Stimulated activated CD4-positive, alpha-beta T cell treated with anti-CD3 and anti-CD28 coated beads, Interleukin-1b, Interleukin-23, amount 100 ng/mL, for 1 hour (primary cell): Measurements from ENCODE around the gene LILRB1.
"Not testable (repeated sequence)": the region's sequence is repeated elsewhere in the genome, so short reads cannot be mapped to it uniquely, and the experiment has no call there.

Experiments used
- DNase-seq, 2 donors: peaks; one replicate each; pipeline ENCODE4 v3.0.0-alpha.2; 2020; ENCODE audit warnings: low read depth in 2 of 2

Gene LILRB1

GRCh38 chr19:54630262-54630661 lies at the start of gene LILRB1:
LILRB1 (plus strand) TSS chr19:54630484; CDS start chr19:54631074, 590 bp downstream.
- DNase-seq: not testable (repeated sequence)

- DNase-seq: no peak
These were observed 43.9 kb upstream of the LILRB1 start for GRCh38 chr19:54586397-54586796.

- no peak for DNase-seq
These were observed 43.3 kb upstream of the LILRB1 start for GRCh38 chr19:54587026-54587425.

- not testable (repeated sequence) for DNase-seq
These were observed 36.8 kb upstream of the LILRB1 start, which contains the start of gene LILRA1 for GRCh38 chr19:54593445-54593844. LILRA1 (plus strand) TSS chr19:54593632; CDS start chr19:54594245, 613 bp downstream.

DNA sequence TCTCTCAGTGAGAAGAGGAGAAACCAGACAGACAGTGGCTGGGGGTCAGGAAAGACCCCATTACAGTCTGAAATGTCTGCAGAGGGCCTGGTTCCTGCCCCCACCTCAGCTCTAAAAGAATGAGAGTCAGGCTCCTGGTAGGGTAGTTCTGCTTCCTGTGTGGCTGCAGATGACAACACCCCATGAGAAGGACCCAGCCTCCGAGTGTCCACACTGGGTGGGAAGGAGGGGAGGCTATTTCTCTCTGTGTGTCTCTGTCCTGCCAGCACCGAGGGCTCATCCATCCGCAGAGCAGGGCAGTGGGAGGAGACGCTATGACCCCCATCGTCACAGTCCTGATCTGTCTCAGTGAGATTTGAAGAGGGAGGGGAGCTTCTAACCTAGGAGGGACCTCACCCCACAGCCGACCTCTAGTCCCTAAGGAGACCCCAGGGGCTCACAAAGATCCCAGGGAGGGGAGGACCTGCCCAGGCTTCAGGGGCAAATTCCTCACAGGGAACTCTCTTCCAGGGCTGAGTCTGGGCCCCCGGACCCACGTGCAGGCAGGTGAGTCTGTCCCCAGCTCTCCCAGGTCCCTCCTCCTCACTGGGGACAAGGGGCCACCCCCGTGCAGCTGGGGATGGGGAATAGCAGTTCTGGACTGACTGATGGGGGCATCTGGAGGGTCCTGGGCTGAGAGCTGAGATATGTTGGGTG lies 36.2 kb upstream of the LILRB1 start:
- DNase-seq: not testable (repeated sequence)

DNA sequence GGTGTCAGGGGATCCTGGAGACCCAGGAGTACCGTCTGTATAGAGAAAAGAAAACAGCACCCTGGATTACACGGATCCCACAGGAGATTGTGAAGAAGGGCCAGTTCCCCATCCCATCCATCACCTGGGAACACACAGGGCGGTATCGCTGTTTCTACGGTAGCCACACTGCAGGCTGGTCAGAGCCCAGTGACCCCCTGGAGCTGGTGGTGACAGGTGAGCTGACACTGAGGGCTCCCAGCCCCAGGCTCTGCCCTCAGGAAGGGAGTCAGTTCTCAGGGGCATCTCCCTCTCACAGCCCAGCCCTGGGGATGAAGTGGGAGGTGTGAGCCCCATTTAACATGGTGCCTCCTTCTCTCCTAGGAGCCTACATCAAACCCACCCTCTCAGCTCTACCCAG lies 35.5 kb upstream of the LILRB1 start:
- no peak for DNase-seq

DNA sequence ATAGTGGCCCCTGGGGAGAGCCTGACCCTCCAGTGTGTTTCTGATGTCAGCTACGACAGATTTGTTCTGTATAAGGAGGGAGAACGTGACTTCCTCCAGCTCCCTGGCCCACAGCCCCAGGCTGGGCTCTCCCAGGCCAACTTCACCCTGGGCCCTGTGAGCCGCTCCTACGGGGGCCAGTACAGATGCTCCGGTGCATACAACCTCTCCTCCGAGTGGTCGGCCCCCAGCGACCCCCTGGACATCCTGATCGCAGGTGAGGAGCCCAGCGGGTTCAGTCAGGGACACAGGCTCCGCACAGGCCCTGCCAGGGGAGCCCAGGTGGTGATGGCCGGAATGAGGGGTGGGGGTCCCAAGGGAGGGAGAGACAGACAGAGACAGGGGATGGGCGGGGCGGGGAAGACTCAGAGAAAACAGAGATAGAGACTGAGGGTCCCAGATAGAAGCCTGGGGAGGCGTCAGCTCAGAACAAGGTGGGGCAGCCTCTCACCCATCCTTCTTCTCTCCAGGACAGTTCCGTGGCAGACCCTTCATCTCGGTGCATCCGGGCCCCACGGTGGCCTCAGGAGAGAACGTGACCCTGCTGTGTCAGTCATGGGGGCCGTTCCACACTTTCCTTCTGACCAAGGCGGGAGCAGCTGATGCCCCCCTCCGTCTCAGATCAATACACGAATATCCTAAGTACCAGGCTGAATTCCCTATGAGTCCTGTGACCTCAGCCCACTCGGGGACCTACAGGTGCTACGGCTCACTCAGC lies 34.4 kb upstream of the LILRB1 start:
- not testable (repeated sequence) for DNase-seq

DNA sequence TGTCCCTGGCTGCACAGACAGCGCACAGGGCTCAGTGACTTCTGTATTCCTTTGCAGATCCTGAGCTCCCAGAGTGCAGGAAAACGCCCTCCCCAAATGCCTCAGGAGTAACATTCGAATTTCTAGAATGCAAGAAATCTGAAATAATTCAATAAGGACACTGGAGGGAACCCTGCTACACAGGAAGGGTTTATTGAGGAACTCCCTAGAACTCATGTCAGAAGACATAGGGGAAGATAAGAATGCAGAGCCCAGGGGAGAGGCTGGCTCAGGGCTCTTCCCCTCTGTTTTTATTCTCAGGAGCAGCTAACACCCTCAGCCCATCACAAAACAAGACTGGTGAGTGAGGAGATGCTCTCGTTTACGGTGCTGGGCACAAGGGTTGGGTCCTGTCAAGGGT lies 30.1 kb upstream of the LILRB1 start:
- no peak for DNase-seq

GRCh38 chr19:54606230-54606629 lies 24.1 kb upstream of the LILRB1 start:
- no peak for DNase-seq

DNA sequence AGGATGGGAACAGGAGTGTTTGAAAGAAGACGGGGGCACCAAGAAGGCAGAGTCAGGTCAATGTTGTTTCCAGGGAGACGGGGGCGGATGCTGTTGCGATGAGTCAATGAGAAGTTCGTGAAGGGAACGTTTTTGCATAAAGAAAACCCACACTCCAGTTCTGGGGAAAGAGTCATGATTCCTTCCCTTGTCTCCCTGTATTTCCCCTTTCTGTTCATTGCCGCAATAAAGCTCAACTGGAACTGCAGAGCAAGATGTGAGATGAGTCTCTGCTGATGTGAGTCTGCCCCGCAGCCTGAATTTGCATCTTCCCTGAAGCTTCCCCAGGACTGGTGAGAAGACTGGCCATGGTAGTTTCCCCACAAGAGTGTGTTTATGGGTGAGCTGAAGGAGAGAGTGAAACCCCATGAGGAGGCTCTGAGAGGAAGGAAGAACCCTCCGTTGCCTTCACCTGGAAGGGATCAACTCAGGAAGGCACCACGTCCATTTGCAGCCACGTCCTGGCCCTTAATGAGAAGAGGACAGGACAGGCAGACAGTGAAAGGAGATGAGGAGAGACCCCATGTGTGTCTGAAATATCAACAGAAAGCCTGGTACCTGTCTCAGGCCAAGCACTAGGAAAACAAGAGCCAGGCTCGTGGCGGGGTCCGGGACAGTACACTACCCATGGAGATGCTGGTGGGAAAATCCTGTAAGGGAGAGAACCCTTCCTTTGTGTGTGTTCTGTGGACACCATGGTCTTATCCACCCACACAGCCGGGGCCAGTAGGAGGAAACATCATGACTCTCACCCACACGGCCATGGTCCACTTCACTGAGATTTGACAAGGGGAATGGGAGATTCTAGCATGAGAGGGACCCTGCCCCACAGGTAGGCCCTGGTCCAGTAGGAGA lies 23.1 kb upstream of the LILRB1 start:
- DNase-seq: no peak

DNA sequence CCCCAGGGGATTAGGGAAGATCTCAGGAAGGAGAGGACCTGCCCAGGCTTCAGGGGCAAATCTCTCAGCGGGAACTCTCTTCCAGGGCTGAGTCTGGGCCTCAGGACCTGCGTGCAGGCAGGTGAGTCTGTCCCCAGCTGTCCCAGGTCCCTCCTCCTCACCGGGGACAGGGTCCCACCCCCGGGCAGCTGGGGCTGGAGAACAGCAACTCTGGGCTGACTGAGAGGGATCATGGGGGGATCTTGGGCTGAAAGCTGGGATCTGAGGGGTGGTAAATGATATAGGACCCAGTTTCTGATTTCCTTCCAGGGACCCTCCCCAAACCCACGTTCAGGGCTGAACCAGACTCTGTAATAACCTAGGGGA lies 22.5 kb upstream of the LILRB1 start:
- no peak for DNase-seq

DNA sequence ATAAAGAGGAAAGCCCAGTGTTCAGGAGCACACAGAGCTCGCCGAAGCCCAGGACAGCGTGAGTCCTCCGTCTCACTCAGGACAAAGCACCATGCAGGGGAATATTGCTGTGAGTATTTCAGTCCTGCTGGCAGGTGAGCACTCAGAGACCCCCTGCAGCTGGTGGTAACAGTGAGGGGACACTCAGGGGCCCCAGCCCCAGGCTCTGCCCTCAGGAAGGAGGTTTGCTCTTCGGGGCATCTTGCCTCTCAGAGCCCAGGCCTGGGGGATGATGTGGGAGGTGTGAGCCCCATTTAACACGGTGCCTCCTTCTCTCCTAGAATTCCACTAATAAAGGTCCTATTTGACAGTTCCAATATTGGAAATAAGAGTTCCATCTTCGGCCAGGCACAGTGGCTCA lies 22.1 kb upstream of the LILRB1 start:
- no peak for DNase-seq

DNA sequence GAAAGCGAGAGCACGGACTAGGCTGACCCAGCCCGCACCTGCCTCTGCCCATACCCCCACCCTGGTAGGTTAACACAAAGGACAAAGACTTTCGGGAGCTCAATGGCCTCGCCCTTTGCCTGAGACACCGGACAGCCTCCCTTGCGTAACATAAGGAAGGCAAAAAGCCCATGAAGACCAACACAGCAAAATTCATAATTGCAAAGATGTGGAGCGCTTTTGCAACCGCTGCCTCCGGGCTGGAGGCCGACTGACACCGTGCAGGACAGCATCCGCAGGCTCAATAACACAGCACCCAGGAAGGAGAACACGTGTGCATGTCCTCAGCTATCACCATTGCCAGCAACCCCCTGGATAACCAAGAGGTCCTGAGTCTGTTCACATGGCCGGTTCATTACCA lies 21.5 kb upstream of the LILRB1 start:
- DNase-seq: no peak

GRCh38 chr19:54609356-54609791 lies 20.9 kb upstream of the LILRB1 start:
- no peak for DNase-seq

DNA sequence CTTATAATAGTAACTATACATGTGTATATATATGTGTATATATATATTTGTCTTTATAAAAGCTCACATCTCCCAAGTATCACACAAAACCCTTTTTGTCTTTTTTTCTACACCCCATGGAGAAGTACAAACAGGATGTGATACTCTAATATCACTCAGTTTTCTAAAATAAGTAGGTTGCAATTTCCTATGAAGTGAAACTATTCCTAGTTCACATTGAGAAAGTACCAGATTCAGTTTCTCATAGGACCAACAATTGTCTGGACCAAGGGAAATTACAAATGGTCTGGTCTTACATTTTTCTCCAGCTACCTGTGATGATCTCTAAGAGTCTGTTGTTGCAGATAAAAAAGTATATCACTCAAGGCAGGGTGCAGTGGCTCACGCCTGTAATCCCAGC lies 17.9 kb upstream of the LILRB1 start:
- DNase-seq: no peak

DNA sequence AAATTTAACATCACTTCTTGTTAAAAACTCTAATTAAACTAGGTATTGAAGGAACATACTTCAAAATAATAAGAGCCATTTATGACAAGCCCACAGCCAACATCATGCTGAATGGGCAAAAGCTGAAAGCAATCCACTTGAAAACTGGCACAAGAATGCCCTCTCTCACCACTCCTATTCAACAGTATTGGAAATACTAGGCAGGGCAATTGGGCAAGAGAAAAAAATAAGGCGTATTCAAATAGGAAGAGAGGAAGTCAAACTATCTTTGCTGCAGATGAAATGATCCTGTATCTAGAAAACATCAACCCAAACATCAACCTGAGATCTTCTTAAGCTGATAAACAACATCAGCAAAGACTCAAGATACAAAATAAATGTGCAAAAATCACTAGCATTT lies 15.6 kb upstream of the LILRB1 start:
- no peak for DNase-seq

GRCh38 chr19:54616057-54616456 lies 14.2 kb upstream of the LILRB1 start:
- no peak for DNase-seq

DNA sequence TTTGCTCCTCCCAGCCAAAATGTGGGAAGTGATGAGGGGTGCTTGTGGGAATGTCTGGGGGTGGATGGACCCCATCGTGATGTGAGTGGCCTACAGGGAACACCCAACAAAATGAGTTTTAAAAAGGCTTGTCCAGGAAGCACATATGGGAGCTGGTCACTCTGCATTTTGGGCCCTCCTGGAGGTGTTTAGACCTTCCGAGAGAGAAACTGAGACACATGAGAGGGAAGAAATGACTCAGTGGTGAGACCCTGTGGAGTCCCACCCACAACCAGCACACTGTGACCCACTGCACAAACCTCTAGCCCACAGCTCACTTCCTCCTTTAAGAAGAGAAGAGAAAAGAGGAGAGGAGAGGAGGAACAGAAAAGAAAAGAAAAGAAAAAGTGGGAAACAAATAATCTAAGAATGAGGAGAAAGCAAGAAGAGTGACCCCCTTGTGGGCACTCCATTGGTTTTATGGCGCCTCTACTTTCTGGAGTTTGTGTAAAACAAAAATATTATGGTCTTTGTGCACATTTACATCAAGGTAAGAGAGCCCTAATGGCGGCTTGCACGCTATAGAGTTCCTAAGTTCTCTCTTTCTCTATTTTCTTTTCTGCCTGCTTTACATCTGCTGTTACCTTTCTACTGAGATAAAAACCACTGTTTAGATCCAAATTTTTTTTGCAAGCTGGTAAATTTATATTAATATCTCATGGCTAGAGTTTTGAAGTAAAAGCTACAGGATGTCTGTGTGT lies 13.3 kb upstream of the LILRB1 start:
- DNase-seq: no peak

DNA sequence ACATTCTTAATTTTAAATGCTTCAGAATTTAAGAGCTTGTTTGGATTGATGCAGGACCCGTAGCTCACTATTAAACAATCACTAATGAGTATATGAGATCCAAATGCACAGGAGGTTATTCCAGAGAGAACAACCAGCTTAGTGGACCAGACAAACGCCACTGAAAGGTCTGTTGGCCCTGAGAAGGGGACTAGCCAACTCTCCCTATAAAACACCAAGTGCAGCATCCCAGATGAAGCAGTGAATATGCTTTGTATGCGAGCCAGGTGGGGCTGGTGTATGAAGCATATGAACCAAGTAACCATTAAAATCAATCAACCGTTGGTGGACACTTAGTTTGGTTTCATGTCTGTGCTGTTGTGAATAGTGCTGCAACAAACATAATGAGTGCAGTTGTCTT lies 9.8 kb upstream of the LILRB1 start:
- DNase-seq: no peak

GRCh38 chr19:54622431-54622830 lies 7.9 kb upstream of the LILRB1 start:
- no peak for DNase-seq

DNA sequence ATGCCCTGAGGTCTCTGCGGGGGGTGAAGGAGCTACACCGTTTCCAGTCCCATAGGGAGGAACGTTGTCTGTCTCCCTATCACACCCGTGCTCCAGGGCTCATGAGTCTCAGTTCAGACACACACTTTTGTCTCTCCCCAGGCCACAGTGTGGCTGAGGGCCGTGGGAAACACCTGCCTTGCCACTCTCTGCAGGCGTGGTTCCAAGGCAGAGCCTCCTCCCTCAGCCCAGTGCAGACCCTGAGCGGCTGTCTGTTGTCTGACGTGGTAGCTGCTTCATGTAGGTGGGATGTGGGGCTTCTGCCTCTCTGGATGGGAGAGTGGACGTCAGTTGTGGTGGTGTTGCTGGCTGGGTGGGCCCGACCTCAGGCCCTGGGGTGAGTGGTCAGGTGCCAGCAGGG lies 6.0 kb upstream of the LILRB1 start:
- DNase-seq: not testable (repeated sequence)
